Astrocyte (in vitro differentiated cells and primary cell): ENCODE results near the gene ANKRD11. TPM values are rescaled to one million over a fixed set of nuclear protein-coding genes. Genes with fewer than 3 reads are reported as not detected.

ENCODE experiments used
- DNase-seq: peaks from one replicate; pipeline ENCODE4 v3.0.0-alpha.2; 2010; ENCODE audit warnings: low read depth
- FAIRE-seq: peaks from 2 replicates; lab custom pipeline; 2011; peaks lifted over from hg19 to GRCh38; lab: Jason Lieb, UNC
- H2AFZ ChIP-seq: 2 replicates; pipeline ENCODE4 v1.6.0; 2012; ENCODE audit warnings: low read depth, low read length, inconsistent platforms
- H3K27ac ChIP-seq: 2 replicates; pipeline ENCODE4 v1.5.1; 2011; ENCODE audit warnings: low read depth, low read length, inconsistent platforms
- H3K27me3 ChIP-seq: 2 replicates; pipeline ENCODE4 v1.6.0; 2011; ENCODE audit warnings: low read length, inconsistent platforms; ENCODE audit not compliant: insufficient read depth
- H3K36me3 ChIP-seq: 2 replicates; pipeline ENCODE4 v1.5.1; 2011; ENCODE audit warnings: low read length, inconsistent platforms; ENCODE audit not compliant: insufficient read depth
- H3K4me1 ChIP-seq: 2 replicates; pipeline ENCODE4 v1.5.1; 2011; ENCODE audit warnings: low read length, inconsistent platforms; ENCODE audit not compliant: insufficient read depth
- H3K4me2 ChIP-seq: 2 replicates; pipeline ENCODE4 v1.6.0; 2012; ENCODE audit warnings: low read length, inconsistent platforms
- H3K4me3 ChIP-seq: 2 replicates; pipeline ENCODE4 v1.5.1; 2011; ENCODE audit warnings: low read depth, mild to moderate bottlenecking, low read length, inconsistent platforms; ENCODE audit not compliant: insufficient read depth
- H3K79me2 ChIP-seq: 2 replicates; pipeline ENCODE4 v1.6.0; 2012; ENCODE audit warnings: mild to moderate bottlenecking, low read length, inconsistent platforms; ENCODE audit not compliant: insufficient read depth
- H3K9ac ChIP-seq: 2 replicates; pipeline ENCODE4 v1.6.0; 2012; ENCODE audit warnings: mild to moderate bottlenecking, low read length, inconsistent platforms
- H3K9me3 ChIP-seq: 2 replicates; pipeline ENCODE4 v1.5.1; 2012; ENCODE audit warnings: low read depth, mild to moderate bottlenecking, low read length, inconsistent platforms; ENCODE audit not compliant: insufficient read depth
- H4K20me1 ChIP-seq: 2 replicates; pipeline ENCODE4 v1.6.0; 2012; ENCODE audit warnings: low read length, inconsistent platforms; ENCODE audit not compliant: insufficient read depth
- H3K27ac Mint-ChIP-seq: one replicate; pipeline ENCODE4 v1.8.0; 2021; ENCODE audit warnings: mild to moderate bottlenecking, mixed read lengths; ENCODE audit not compliant: unreplicated experiment
- H3K27me3 Mint-ChIP-seq: one replicate; pipeline ENCODE4 v1.8.0; 2021; ENCODE audit warnings: low read depth, mixed read lengths; ENCODE audit not compliant: unreplicated experiment
- H3K36me3 Mint-ChIP-seq: one replicate; pipeline ENCODE4 v1.8.0; 2021; ENCODE audit warnings: low read depth, mixed read lengths; ENCODE audit not compliant: unreplicated experiment
- H3K4me1 Mint-ChIP-seq: one replicate; pipeline ENCODE4 v1.8.0; 2021; ENCODE audit warnings: low read depth, mixed read lengths; ENCODE audit not compliant: unreplicated experiment
- H3K4me3 Mint-ChIP-seq: one replicate; pipeline ENCODE4 v1.8.0; 2021; ENCODE audit warnings: mild to moderate bottlenecking, moderate library complexity, mixed read lengths; ENCODE audit not compliant: unreplicated experiment
- H3K9me3 Mint-ChIP-seq: one replicate; pipeline ENCODE4 v1.8.0; 2021; ENCODE audit warnings: mild to moderate bottlenecking, mixed read lengths; ENCODE audit not compliant: unreplicated experiment
- CTCF ChIP-seq: IDR thresholded peaks from 2 replicates; pipeline ENCODE4 v1.5.1; 2011; ENCODE audit warnings: low read depth, mild to moderate bottlenecking, inconsistent platforms, low read length, moderate library complexity; ENCODE audit not compliant: insufficient read depth
- EZH2 ChIP-seq: IDR thresholded peaks from 2 replicates; pipeline ENCODE4 v1.6.1; 2012; ENCODE audit warnings: mild to moderate bottlenecking, low read length, inconsistent platforms; ENCODE audit not compliant: insufficient read depth
- total RNA-seq: library from RNA; stranded (reverse); gene quantifications from 2 replicates; pipeline ENCODE4 v1.2.1, GENCODE V29; 2021

Gene ANKRD11
- total RNA-seq, 1 donor from 2014 or later = 213 TPM

GRCh38 chr16:89395150-89396142 lies 94.9 kb downstream of the ANKRD11 start:
- Mint-ChIP-seq H3K9me3 (no peaks in the 10 kb centered on the region), H3K4me3 (no peak overlapping the region), H3K27ac (no peak overlapping the region), H3K4me1 (peaks cover 34% of the 10 kb centered on the region), H3K36me3 (peaks cover 4% of the 10 kb centered on the region), H3K27me3 (no peaks in the 10 kb centered on the region)
- Histone ChIP-seq H3K9me3 (no peaks in the 10 kb centered on the region), H3K4me2 (peak overlapping the region; percentile 76), H3K4me3 (no peak overlapping the region), H3K36me3 (peaks cover 3% of the 10 kb centered on the region), H3K9ac (peak overlapping the region; percentile 37), H3K27ac (peak overlapping the region; percentile 21), H3K4me1 (peaks cover 25% of the 10 kb centered on the region), H2AFZ (no peak overlapping the region), H4K20me1 (peaks cover 89% of the 10 kb centered on the region), H3K79me2 (peaks cover 89% of the 10 kb centered on the region), H3K27me3 (no peaks in the 10 kb centered on the region)
- DNase-seq = peak; percentile 96
- FAIRE-seq = peak; percentile 74
- no peak for TF ChIP-seq CTCF
- TF ChIP-seq EZH2 = no peak

- Histone ChIP-seq H4K20me1 (peaks cover 92% of the 10 kb centered on the region), H3K9me3 (no peaks in the 10 kb centered on the region), H3K79me2 (peaks cover 93% of the 10 kb centered on the region), H3K4me2 (no peak overlapping the region), H3K9ac (no peak overlapping the region), H3K36me3 (peaks cover 3% of the 10 kb centered on the region), H3K4me3 (no peak overlapping the region), H3K27ac (no peak overlapping the region), H2AFZ (no peak overlapping the region), H3K27me3 (no peaks in the 10 kb centered on the region), H3K4me1 (peaks cover 25% of the 10 kb centered on the region)
- Mint-ChIP-seq H3K36me3 (peaks cover 8% of the 10 kb centered on the region), H3K27me3 (no peaks in the 10 kb centered on the region), H3K27ac (no peak overlapping the region), H3K4me3 (no peak overlapping the region), H3K9me3 (no peaks in the 10 kb centered on the region), H3K4me1 (peaks cover 31% of the 10 kb centered on the region)
- FAIRE-seq (no peak), DNase-seq (no peak)
- TF ChIP-seq CTCF (no peak), EZH2 (no peak)
Measured at GRCh38 chr16:89393738-89394406, 96.5 kb downstream of the ANKRD11 start.
